AG09309 (cell line): ENCODE measurements around the gene TMEM89.

Experiments used
- DNase-seq: peaks from one replicate; pipeline ENCODE4 v3.0.0-alpha.2; 2010; ENCODE audit warnings: low read depth
- H3K4me3 ChIP-seq: 2 replicates; pipeline ENCODE4 v1.5.1; 2011; ENCODE audit warnings: mild to moderate bottlenecking, low read depth, low read length, moderate library complexity; ENCODE audit not compliant: control insufficient read depth
- TF ChIP-seq, protein P1 (sequence below): IDR thresholded peaks from 2 replicates; pipeline ENCODE4 v1.5.1; 2011; ENCODE audit warnings: mild to moderate bottlenecking, low read depth, low read length, inconsistent platforms; ENCODE audit not compliant: insufficient read depth, control insufficient read depth; ENCODE audit errors: missing control alignments

Gene TMEM89

DNA sequence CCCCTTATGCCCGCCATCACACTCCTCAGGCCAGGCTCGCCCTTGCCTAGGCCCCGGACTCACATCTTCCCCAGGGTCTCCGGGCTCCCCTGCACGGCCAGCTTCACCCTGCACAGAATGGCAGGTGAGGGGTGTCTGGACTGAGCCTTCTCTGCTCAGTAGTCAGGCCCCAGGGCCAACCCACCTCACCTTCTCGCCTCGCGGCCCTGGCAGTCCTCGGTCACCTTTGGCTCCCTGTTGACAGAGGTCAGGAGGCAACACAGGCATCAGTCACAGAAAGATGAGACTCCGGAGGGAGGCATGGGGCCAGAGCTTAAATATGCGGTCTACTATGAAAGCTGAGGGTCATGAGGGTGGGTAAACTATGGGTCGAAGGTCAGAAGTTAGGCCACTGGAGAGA is 49.6 kb downstream of the TMEM89 start:
- TF ChIP-seq, protein P1, sequence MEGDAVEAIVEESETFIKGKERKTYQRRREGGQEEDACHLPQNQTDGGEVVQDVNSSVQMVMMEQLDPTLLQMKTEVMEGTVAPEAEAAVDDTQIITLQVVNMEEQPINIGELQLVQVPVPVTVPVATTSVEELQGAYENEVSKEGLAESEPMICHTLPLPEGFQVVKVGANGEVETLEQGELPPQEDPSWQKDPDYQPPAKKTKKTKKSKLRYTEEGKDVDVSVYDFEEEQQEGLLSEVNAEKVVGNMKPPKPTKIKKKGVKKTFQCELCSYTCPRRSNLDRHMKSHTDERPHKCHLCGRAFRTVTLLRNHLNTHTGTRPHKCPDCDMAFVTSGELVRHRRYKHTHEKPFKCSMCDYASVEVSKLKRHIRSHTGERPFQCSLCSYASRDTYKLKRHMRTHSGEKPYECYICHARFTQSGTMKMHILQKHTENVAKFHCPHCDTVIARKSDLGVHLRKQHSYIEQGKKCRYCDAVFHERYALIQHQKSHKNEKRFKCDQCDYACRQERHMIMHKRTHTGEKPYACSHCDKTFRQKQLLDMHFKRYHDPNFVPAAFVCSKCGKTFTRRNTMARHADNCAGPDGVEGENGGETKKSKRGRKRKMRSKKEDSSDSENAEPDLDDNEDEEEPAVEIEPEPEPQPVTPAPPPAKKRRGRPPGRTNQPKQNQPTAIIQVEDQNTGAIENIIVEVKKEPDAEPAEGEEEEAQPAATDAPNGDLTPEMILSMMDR, result no peak
- no peak for DNase-seq
- no peak overlapping the region for H3K4me3 ChIP-seq
